HEK293 (cell line): Measurements from ENCODE around the gene ZNF175.

ENCODE experiments used
- CTCF ChIA-PET: fragments of 350-600 bp; formaldehyde crosslinking; extraction: SDS; loops from one replicate; lab custom pipeline; 2021; ENCODE audit warnings: antibody characterized with exemption; lab: Yijun Ruan, JAX
- POLR2A ChIA-PET: fragments of 300-600 bp; formaldehyde crosslinking; extraction: SDS; loops from one replicate; lab custom pipeline; 2020; ENCODE audit warnings: antibody characterized with exemption, inconsistent platforms; lab: Yijun Ruan, JAX
- H3K27ac ChIP-seq: fragments of 200-500 bp; sonication (Bioruptor generic); 2 replicates; pipeline ENCODE4 v1.5.1; 2014; ENCODE audit warnings: low read depth, low read length, control low read depth, inconsistent platforms; ENCODE audit errors: extremely low read depth
- H3K36me3 ChIP-seq, 2 experiments: fragments of 200-500 bp in 1 of 2; sonication (Bioruptor generic) in 1 of 2; 1 replicate in 1 of 2; 2 replicates in 1 of 2; pipeline ENCODE4 v1.5.1; 2014 to 2017; ENCODE audit warnings: inconsistent platforms in 2 of 2, low read length in 2 of 2; ENCODE audit not compliant: control insufficient read depth in 2 of 2, insufficient read depth in 1 of 2
- H3K4me1 ChIP-seq: fragments of 200-500 bp; sonication (Bioruptor generic); 2 replicates; pipeline ENCODE4 v1.5.1; 2014; ENCODE audit warnings: mild to moderate bottlenecking, low read length, inconsistent platforms; ENCODE audit not compliant: control insufficient read depth, insufficient read depth
- H3K4me3 ChIP-seq: 2 replicates; pipeline ENCODE4 v1.5.1; 2011; ENCODE audit warnings: low read depth, mild to moderate bottlenecking, control low read depth, low read length, moderate library complexity
- H3K9me3 ChIP-seq: fragments of 200-500 bp; sonication (Bioruptor generic); 2 replicates; pipeline ENCODE4 v1.5.1; 2014; ENCODE audit warnings: low read depth, low read length, inconsistent platforms; ENCODE audit not compliant: control insufficient read depth, insufficient read depth
- FEZF1 ChIP-seq: fragments of 450-650 bp; formaldehyde crosslinking; IDR thresholded peaks from 2 replicates; pipeline ENCODE4 v1.5.1; 2016; ENCODE audit warnings: missing biosample characterization, missing genetic modification characterization
- KLF16 ChIP-seq: fragments of 450-650 bp; formaldehyde crosslinking; IDR thresholded peaks from 2 replicates; pipeline ENCODE4 v1.5.1; 2017; ENCODE audit warnings: missing biosample characterization, missing genetic modification characterization
- KLF9 ChIP-seq: fragments of 450-650 bp; formaldehyde crosslinking; IDR thresholded peaks from 2 replicates; pipeline ENCODE4 v1.5.1; 2016; ENCODE audit warnings: missing biosample characterization, missing genetic modification characterization, low read depth
- OSR2 ChIP-seq: fragments of 450-650 bp; formaldehyde crosslinking; IDR thresholded peaks from 2 replicates; pipeline ENCODE4 v1.5.1; 2016; ENCODE audit warnings: missing biosample characterization, missing genetic modification characterization
- TCF7L2 ChIP-seq: IDR thresholded peaks from 2 replicates; pipeline ENCODE4 v1.6.1; 2011; ENCODE audit warnings: low read depth, mild to moderate bottlenecking, inconsistent platforms, low read length, moderate library complexity, borderline replicate concordance
- WT1 ChIP-seq: fragments of 450-650 bp; formaldehyde crosslinking; IDR thresholded peaks from 2 replicates; pipeline ENCODE4 v1.5.1; 2016; ENCODE audit warnings: missing biosample characterization, missing genetic modification characterization
- ZBTB48 ChIP-seq: fragments of 450-650 bp; formaldehyde crosslinking; IDR thresholded peaks from 2 replicates; pipeline ENCODE4 v1.5.1; 2016; ENCODE audit warnings: missing biosample characterization, missing genetic modification characterization
- ZNF19 ChIP-seq: fragments of 450-650 bp; formaldehyde crosslinking; IDR thresholded peaks from 2 replicates; pipeline ENCODE4; 2016; ENCODE audit warnings: missing biosample characterization, missing genetic modification characterization, low read depth
- ZNF211 ChIP-seq: fragments of 450-650 bp; formaldehyde crosslinking; IDR thresholded peaks from 2 replicates; pipeline ENCODE4 v1.5.1; 2016; ENCODE audit warnings: low read depth, missing biosample characterization, missing genetic modification characterization
- ZNF223 ChIP-seq: fragments of 450-650 bp; formaldehyde crosslinking; IDR thresholded peaks from 2 replicates; pipeline ENCODE4 v1.5.1; 2016; ENCODE audit warnings: missing biosample characterization, missing genetic modification characterization
- ZNF24 ChIP-seq: fragments of 450-650 bp; formaldehyde crosslinking; IDR thresholded peaks from 2 replicates; pipeline ENCODE4 v1.5.1; 2016; ENCODE audit warnings: missing biosample characterization, missing genetic modification characterization
- ZNF561 ChIP-seq: fragments of 450-650 bp; IDR thresholded peaks from 2 replicates; pipeline ENCODE4 v1.5.1; 2018; ENCODE audit warnings: missing biosample characterization, missing genetic modification characterization, borderline replicate concordance
- ZNF571 ChIP-seq: fragments of 450-650 bp; formaldehyde crosslinking; IDR thresholded peaks from 2 replicates; pipeline ENCODE4 v1.5.0; 2017; ENCODE audit warnings: missing biosample characterization, missing genetic modification characterization
- ZNF596 ChIP-seq: fragments of 450-650 bp; IDR thresholded peaks from 2 replicates; pipeline ENCODE4 v1.5.0; 2018; ENCODE audit warnings: missing biosample characterization, mild to moderate bottlenecking, missing genetic modification characterization, moderate library complexity
- ZNF658 ChIP-seq: fragments of 450-650 bp; formaldehyde crosslinking; IDR thresholded peaks from 2 replicates; pipeline ENCODE4; 2016; ENCODE audit warnings: missing biosample characterization, missing genetic modification characterization
- ZNF747 ChIP-seq: fragments of 450-650 bp; formaldehyde crosslinking; IDR thresholded peaks from 2 replicates; pipeline ENCODE4 v1.5.1; 2016; ENCODE audit warnings: missing biosample characterization, missing genetic modification characterization
- ZNF785 ChIP-seq: fragments of 450-650 bp; formaldehyde crosslinking; IDR thresholded peaks from 2 replicates; pipeline ENCODE4 v1.5.1; 2016; ENCODE audit warnings: missing biosample characterization, missing genetic modification characterization
- ZNF791 ChIP-seq: fragments of 450-650 bp; formaldehyde crosslinking; IDR thresholded peaks from 2 replicates; pipeline ENCODE4 v1.5.1; 2016; ENCODE audit warnings: missing biosample characterization, missing genetic modification characterization
- TF ChIP-seq, protein P1 (sequence below): fragments of 450-650 bp; IDR thresholded peaks from 2 replicates; pipeline ENCODE4 v1.5.1; 2018; ENCODE audit warnings: missing biosample characterization, mild to moderate bottlenecking, missing genetic modification characterization
- TF ChIP-seq, protein P2 (sequence below): fragments of 450-650 bp; formaldehyde crosslinking; IDR thresholded peaks from 2 replicates; pipeline ENCODE4 v1.5.1; 2016; ENCODE audit warnings: missing biosample characterization, missing genetic modification characterization, borderline replicate concordance
- TF ChIP-seq, protein P3 (sequence below): fragments of 450-650 bp; formaldehyde crosslinking; IDR thresholded peaks from 2 replicates; pipeline ENCODE4 v1.5.1; 2016; ENCODE audit warnings: missing biosample characterization, missing genetic modification characterization, borderline replicate concordance

The ZNF175 gene

DNA sequence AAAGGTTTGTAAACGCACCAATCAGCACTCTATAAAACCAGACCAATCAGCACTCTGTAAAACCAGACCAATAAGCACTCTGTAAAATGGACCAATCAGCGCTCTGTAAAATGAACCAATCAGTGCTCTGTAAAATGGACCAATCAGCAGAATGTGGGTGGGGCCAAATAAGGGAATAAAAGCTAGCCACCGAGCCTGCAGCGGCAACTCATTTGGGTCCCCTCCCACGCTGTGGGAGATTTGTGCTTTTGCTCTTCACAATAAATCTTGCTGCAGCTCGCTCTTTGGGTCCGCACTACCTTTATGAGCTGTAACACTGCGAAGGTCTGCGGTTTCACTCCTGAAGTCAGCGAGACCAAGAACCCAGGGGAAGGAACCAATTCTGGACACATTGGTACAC, 28.0 kb downstream of the ZNF175 start (continued):
- TF ChIP-seq, protein P1, sequence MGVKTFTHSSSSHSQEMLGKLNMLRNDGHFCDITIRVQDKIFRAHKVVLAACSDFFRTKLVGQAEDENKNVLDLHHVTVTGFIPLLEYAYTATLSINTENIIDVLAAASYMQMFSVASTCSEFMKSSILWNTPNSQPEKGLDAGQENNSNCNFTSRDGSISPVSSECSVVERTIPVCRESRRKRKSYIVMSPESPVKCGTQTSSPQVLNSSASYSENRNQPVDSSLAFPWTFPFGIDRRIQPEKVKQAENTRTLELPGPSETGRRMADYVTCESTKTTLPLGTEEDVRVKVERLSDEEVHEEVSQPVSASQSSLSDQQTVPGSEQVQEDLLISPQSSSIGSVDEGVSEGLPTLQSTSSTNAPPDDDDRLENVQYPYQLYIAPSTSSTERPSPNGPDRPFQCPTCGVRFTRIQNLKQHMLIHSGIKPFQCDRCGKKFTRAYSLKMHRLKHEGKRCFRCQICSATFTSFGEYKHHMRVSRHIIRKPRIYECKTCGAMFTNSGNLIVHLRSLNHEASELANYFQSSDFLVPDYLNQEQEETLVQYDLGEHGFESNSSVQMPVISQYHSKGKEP (tag by site-specific recombination), result no peak
- TF ChIP-seq FEZF1, result no peak

DNA sequence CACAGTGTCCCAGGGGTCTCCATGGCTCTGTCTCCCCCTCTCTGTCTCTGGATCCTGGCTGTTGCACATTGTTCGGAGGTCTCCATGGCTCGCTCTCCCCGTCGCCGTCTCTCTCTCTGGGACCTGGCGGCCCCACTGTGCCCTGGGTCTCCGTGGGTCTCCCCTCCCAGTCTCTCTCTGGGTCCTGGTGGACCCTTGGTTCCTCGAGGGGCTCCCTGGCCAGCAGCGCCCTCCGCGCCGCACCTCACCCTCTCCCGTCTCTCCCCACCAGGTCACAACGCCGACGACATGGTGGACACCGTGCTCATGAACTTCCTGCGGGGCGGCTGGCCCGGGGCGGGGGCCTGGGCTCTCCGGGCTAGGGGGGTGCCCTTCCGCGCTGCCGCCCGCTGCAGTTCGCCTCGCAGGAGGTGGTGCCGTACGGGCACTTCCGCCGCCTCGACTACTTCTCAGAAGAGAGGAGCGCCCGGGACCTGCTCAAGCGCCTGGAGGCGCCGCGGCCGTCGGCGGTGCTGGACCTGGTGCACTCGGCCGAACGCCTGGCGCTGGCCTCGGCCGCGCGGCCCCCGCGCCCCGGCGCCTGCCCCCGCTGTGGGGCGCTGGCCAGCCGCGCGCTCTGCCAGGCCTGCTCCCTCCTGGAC, 30.0 kb downstream of the ZNF175 start:
- TF ChIP-seq ZNF211 (tag by site-specific recombination) (no peak), ZNF561 (tag by site-specific recombination) (no peak), ZNF571 (tag by site-specific recombination) (no peak), WT1 (tag by site-specific recombination) (no peak)
- ChIA-PET POLR2A (no interaction called here), CTCF (no interaction called here)
- Histone ChIP-seq H3K36me3 (no peaks in the 10 kb centered on the region), H3K9me3 (no peaks in the 10 kb centered on the region), H3K27ac (no peak overlapping the region), H3K4me3 (no peak overlapping the region), H3K4me1 (no peaks in the 10 kb centered on the region)

DNA sequence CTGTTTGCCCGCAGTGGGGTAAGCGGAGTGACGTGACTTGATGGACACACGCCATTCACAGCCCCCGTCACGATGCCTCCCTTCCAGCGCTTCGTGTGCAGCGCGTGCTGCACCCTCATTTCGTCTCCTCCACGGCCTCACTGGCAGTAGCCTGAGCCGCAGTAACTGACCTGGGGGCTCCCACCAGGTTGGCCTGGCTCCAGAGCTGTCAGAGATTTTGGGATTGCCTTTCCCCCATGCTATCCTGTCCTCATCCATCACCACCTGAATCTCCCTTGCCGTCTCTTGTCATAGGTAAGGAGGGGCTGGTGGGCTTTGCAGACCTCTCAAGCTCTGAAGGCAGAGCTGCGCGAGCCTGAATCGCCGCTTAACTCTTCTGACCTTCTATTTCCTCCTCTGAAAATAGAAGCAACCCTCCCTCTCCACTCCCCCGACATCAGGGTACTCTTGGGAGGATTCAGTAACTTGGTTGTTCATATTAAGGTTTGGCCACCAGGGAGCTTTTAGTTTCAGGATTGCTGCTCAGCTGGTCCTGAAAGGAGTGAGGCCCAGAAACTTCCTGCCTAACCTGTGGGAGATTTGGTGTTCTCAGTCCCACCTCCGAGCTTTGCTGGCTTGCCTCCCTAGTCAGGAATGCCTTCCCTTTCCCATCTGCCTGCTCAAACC, 31.2 kb downstream of the ZNF175 start:
- no peaks in the 10 kb centered on the region for H3K4me1 ChIP-seq
- H3K4me3 ChIP-seq, result no peak overlapping the region
- H3K9me3 ChIP-seq, result no peaks in the 10 kb centered on the region
- ChIA-PET CTCF (interaction anchor here (1.5 kb wide), 2 partner anchors 55 to 59 kb away, joined by 4 read pairs; no protein-coding TSS in a partner anchor), POLR2A (interaction anchor here (0.8 kb wide), 1 partner anchor 87 kb away, joined by 3 read pairs; no protein-coding TSS in a partner anchor)
- no peak overlapping the region for H3K27ac ChIP-seq
- H3K36me3 ChIP-seq, result no peaks in the 10 kb centered on the region
- no peak for TF ChIP-seq ZNF785 (tag by site-specific recombination)
- no peak for TF ChIP-seq ZNF596 (tag by site-specific recombination)
- TF ChIP-seq TCF7L2, result no peak
- no peak for TF ChIP-seq ZNF791 (tag by site-specific recombination)
- no peak for TF ChIP-seq ZNF24 (tag by site-specific recombination)
- TF ChIP-seq OSR2 (tag by site-specific recombination), result no peak
- TF ChIP-seq ZNF747 (tag by site-specific recombination), result no peak
- TF ChIP-seq KLF9 (tag by site-specific recombination), result no peak
- no peak for TF ChIP-seq ZBTB48 (tag by site-specific recombination)

DNA sequence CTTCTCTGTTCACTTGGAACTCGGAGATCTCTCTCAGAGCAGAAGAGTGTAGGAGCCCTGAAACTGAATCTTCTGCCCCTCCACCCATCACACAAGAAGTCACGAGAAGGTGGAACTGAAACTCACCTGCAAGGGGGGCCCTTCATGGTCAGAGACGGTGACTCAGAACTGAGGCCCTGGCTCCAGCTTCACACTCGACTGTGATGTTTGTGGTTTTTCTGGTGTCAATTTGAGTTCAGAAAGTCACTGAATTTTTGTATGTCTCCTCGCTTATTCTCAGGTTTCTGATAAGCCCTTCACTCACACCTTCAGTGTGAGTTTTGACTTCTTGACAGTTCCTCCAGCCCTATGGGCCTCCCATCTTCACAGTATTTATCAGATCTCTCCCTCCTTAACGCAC, 36.0 kb downstream of the ZNF175 start:
- CTCF ChIA-PET, result interaction anchor here (0.6 to 4.0 kb wide), 13 partner anchors 9 to 210 kb away, joined by 3 to 25 read pairs (median 3); no protein-coding TSS in a partner anchor
- no peak overlapping the region for H3K27ac ChIP-seq
- no peaks in the 10 kb centered on the region for H3K9me3 ChIP-seq
- H3K36me3 ChIP-seq, result no peaks in the 10 kb centered on the region
- no peak overlapping the region for H3K4me3 ChIP-seq
- POLR2A ChIA-PET, result no interaction called here
- no peaks in the 10 kb centered on the region for H3K4me1 ChIP-seq
- TF ChIP-seq WT1 (tag by site-specific recombination) (no peak), KLF16 (tag by site-specific recombination) (no peak), ZNF223 (tag by site-specific recombination) (no peak), ZNF658 (no peak), ZNF747 (tag by site-specific recombination) (no peak), ZNF19 (no peak)
- TF ChIP-seq, protein P2, sequence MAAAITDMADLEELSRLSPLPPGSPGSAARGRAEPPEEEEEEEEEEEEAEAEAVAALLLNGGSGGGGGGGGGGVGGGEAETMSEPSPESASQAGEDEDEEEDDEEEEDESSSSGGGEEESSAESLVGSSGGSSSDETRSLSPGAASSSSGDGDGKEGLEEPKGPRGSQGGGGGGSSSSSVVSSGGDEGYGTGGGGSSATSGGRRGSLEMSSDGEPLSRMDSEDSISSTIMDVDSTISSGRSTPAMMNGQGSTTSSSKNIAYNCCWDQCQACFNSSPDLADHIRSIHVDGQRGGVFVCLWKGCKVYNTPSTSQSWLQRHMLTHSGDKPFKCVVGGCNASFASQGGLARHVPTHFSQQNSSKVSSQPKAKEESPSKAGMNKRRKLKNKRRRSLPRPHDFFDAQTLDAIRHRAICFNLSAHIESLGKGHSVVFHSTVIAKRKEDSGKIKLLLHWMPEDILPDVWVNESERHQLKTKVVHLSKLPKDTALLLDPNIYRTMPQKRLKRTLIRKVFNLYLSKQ (tag by site-specific recombination), result no peak
- TF ChIP-seq, protein P3, sequence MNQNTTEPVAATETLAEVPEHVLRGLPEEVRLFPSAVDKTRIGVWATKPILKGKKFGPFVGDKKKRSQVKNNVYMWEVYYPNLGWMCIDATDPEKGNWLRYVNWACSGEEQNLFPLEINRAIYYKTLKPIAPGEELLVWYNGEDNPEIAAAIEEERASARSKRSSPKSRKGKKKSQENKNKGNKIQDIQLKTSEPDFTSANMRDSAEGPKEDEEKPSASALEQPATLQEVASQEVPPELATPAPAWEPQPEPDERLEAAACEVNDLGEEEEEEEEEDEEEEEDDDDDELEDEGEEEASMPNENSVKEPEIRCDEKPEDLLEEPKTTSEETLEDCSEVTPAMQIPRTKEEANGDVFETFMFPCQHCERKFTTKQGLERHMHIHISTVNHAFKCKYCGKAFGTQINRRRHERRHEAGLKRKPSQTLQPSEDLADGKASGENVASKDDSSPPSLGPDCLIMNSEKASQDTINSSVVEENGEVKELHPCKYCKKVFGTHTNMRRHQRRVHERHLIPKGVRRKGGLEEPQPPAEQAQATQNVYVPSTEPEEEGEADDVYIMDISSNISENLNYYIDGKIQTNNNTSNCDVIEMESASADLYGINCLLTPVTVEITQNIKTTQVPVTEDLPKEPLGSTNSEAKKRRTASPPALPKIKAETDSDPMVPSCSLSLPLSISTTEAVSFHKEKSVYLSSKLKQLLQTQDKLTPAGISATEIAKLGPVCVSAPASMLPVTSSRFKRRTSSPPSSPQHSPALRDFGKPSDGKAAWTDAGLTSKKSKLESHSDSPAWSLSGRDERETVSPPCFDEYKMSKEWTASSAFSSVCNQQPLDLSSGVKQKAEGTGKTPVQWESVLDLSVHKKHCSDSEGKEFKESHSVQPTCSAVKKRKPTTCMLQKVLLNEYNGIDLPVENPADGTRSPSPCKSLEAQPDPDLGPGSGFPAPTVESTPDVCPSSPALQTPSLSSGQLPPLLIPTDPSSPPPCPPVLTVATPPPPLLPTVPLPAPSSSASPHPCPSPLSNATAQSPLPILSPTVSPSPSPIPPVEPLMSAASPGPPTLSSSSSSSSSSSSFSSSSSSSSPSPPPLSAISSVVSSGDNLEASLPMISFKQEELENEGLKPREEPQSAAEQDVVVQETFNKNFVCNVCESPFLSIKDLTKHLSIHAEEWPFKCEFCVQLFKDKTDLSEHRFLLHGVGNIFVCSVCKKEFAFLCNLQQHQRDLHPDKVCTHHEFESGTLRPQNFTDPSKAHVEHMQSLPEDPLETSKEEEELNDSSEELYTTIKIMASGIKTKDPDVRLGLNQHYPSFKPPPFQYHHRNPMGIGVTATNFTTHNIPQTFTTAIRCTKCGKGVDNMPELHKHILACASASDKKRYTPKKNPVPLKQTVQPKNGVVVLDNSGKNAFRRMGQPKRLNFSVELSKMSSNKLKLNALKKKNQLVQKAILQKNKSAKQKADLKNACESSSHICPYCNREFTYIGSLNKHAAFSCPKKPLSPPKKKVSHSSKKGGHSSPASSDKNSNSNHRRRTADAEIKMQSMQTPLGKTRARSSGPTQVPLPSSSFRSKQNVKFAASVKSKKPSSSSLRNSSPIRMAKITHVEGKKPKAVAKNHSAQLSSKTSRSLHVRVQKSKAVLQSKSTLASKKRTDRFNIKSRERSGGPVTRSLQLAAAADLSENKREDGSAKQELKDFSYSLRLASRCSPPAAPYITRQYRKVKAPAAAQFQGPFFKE, result no peak
